MM.1S (cell line): ENCODE measurements around the gene TNRC18.

Source experiments
- EZH2 ChIP-seq: fragments of 300-600 bp; sonication (generic); optimal IDR thresholded peaks from 2 replicates; pipeline ENCODE3; 2017; ENCODE audit warnings: low read depth, mild to moderate bottlenecking, antibody characterized with exemption, low read length, mixed read lengths
- TF ChIP-seq, protein P1 (sequence below): fragments of 300-600 bp; sonication (generic); IDR thresholded peaks from 2 replicates; pipeline ENCODE4 v1.5.1; 2016; ENCODE audit warnings: antibody characterized with exemption, low read length, mixed read lengths

DNA sequence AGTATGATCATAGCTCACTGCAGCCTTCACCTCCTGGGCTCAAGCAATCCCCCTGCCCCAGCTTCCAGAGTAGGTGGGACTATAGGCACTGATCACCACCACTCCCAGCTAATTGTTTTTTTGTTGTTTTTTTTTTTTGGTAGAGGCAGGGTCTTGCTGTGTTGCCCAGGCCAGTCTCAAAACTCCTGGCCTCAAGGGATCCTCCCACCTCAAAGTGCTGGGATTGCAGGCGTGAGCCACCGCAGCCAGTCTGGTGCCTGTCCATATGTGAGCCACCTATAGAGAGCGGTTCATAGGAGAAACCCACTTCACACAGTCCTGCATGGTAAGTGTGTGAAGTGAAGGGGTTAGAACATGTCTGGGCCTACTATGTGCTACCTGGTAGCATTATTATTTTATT lies 93.3 kb downstream of the TNRC18 start:
- TF ChIP-seq, protein P1, sequence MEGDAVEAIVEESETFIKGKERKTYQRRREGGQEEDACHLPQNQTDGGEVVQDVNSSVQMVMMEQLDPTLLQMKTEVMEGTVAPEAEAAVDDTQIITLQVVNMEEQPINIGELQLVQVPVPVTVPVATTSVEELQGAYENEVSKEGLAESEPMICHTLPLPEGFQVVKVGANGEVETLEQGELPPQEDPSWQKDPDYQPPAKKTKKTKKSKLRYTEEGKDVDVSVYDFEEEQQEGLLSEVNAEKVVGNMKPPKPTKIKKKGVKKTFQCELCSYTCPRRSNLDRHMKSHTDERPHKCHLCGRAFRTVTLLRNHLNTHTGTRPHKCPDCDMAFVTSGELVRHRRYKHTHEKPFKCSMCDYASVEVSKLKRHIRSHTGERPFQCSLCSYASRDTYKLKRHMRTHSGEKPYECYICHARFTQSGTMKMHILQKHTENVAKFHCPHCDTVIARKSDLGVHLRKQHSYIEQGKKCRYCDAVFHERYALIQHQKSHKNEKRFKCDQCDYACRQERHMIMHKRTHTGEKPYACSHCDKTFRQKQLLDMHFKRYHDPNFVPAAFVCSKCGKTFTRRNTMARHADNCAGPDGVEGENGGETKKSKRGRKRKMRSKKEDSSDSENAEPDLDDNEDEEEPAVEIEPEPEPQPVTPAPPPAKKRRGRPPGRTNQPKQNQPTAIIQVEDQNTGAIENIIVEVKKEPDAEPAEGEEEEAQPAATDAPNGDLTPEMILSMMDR: no peak
- TF ChIP-seq EZH2: no peak
